SK-N-SH (cell line): ENCODE results near the gene BAK1. TPM values are rescaled to one million over a fixed set of nuclear protein-coding genes. Genes with fewer than 3 reads are reported as not detected.
A peak's percentile ranks its signal among the peaks of the same experiment; 100 is the strongest.

Source experiments
- CTCF ChIA-PET: fragments of 300-600, 350-600 bp; formaldehyde crosslinking; extraction: SDS; loops from one replicate; lab custom pipeline; 2021; lab: Yijun Ruan, JAX
- POLR2A ChIA-PET: fragments of 350-600 bp; sonication (Branson Sonifier 250); formaldehyde crosslinking; extraction: SDS; loops from one replicate; lab custom pipeline; 2020; ENCODE audit warnings: antibody characterized with exemption, inconsistent platforms; lab: Yijun Ruan, JAX
- DNase-seq: peaks from one replicate; pipeline ENCODE4 v3.0.0; 2012
- H2AFZ ChIP-seq: fragments of 200-600 bp; sonication (generic); 2 replicates; pipeline ENCODE4 v1.8.1; 2016; ENCODE audit warnings: antibody characterized with exemption, mild to moderate bottlenecking, low read depth
- H3F3A ChIP-seq: fragments of 200-600 bp; sonication (generic); replicated peaks from 2 replicates; pipeline ENCODE3; 2016; ENCODE audit warnings: antibody characterized with exemption, mild to moderate bottlenecking; ENCODE audit not compliant: insufficient read depth
- H3K27ac ChIP-seq, 2 experiments: fragments of 200-500 bp in 1 of 2; fragments of 200-600 bp in 1 of 2; sonication (Bioruptor generic) in 1 of 2; sonication (generic), shearing (Covaris generic) in 1 of 2; 2 replicates each; pipeline versions ENCODE4 v1.5.1 to v1.6.1; 2014 to 2016; ENCODE audit warnings: low read depth in 2 of 2, inconsistent platforms in 1 of 2, low read length in 1 of 2, mild to moderate bottlenecking in 1 of 2, mixed read lengths in 1 of 2
- H3K27me3 ChIP-seq: fragments of 200-600 bp; sonication (generic), shearing (Covaris generic); 2 replicates; pipeline ENCODE4 v1.6.1; 2016; ENCODE audit warnings: mixed run types; ENCODE audit not compliant: insufficient read depth
- H3K36me3 ChIP-seq, 2 experiments: fragments of 200-500 bp in 1 of 2; fragments of 200-600 bp in 1 of 2; sonication (Bioruptor generic) in 1 of 2; sonication (generic) in 1 of 2; replicated peaks in 1 of 2; 2 replicates each; pipeline versions ENCODE3 to v1.5.1; 2014 to 2016; ENCODE audit warnings: low read length in 1 of 2, mild to moderate bottlenecking in 1 of 2; ENCODE audit not compliant: insufficient read depth in 2 of 2, control insufficient read depth in 1 of 2
- H3K4me1 ChIP-seq, 2 experiments: fragments of 200-500 bp in 1 of 2; fragments of 200-600 bp in 1 of 2; sonication (Bioruptor generic) in 1 of 2; sonication (generic), shearing (Covaris generic) in 1 of 2; 2 replicates each; pipeline versions ENCODE4 v1.5.1 to v1.6.1; 2014 to 2016; ENCODE audit warnings: low read depth in 1 of 2, low read length in 1 of 2, mixed run types in 1 of 2; ENCODE audit not compliant: insufficient read depth in 2 of 2, control insufficient read depth in 1 of 2
- H3K4me2 ChIP-seq: fragments of 200-600 bp; sonication (generic), shearing (Covaris generic); 2 replicates; pipeline ENCODE4 v1.6.1; 2017; ENCODE audit warnings: mixed run types
- H3K4me3 ChIP-seq, 2 experiments: fragments of 200-500 bp in 1 of 2; fragments of 200-600 bp in 1 of 2; sonication (Bioruptor generic) in 1 of 2; sonication (generic), shearing (Covaris generic) in 1 of 2; 2 replicates each; pipeline versions ENCODE4 v1.5.1 to v1.8.1; 2014 to 2016; ENCODE audit warnings: low read depth in 2 of 2, inconsistent platforms in 1 of 2, low read length in 1 of 2, mild to moderate bottlenecking in 1 of 2, mixed read lengths in 1 of 2, moderate library complexity in 1 of 2
- H3K79me2 ChIP-seq: fragments of 200-600 bp; sonication (generic); 2 replicates; pipeline ENCODE4 v1.8.1; 2017; ENCODE audit warnings: mild to moderate bottlenecking; ENCODE audit not compliant: insufficient read depth
- H3K9ac ChIP-seq: fragments of 200-600 bp; sonication (generic); 2 replicates; pipeline ENCODE4 v1.6.1; 2017; ENCODE audit warnings: mixed run types
- H3K9me2 ChIP-seq: fragments of 200-600 bp; sonication (generic); 2 replicates; pipeline ENCODE4 v1.6.1; 2017; ENCODE audit warnings: mixed run types
- H3K9me3 ChIP-seq: fragments of 200-600 bp; sonication (generic); 2 replicates; pipeline ENCODE4 v1.6.1; 2017; ENCODE audit warnings: mixed run types, mild to moderate bottlenecking, moderate library complexity
- H4K20me1 ChIP-seq: fragments of 200-600 bp; sonication (generic); 2 replicates; pipeline ENCODE4 v1.6.1; 2017; ENCODE audit warnings: mild to moderate bottlenecking, mixed run types; ENCODE audit not compliant: insufficient read depth
- CTCF ChIP-seq: fragments of 200-600 bp; sonication (generic); IDR thresholded peaks from 2 replicates; pipeline ENCODE4 v1.6.1; 2017; ENCODE audit warnings: antibody characterized with exemption, mild to moderate bottlenecking, moderate library complexity
- EZH2phosphoT487 ChIP-seq: fragments of 200-600 bp; sonication (generic); IDR thresholded peaks from 2 replicates; pipeline ENCODE4 v1.6.1; 2017; ENCODE audit warnings: low read depth, mixed run types, mild to moderate bottlenecking, antibody characterized with exemption, moderate library complexity, borderline replicate concordance
- FOSL2 ChIP-seq: IDR thresholded peaks from 2 replicates; pipeline ENCODE4 v1.4.0; 2012; ENCODE audit warnings: low read depth, mild to moderate bottlenecking, moderate library complexity, borderline replicate concordance
- FOXJ3 ChIP-seq: sonication (generic); formaldehyde crosslinking; IDR thresholded peaks from 2 replicates; pipeline ENCODE4 v1.5.1; 2020; ENCODE audit warnings: mild to moderate bottlenecking, missing genetic modification reagents
- FOXM1 ChIP-seq: IDR thresholded peaks from 2 replicates; pipeline ENCODE4 v1.4.0; 2012; ENCODE audit warnings: low read depth, mild to moderate bottlenecking
- GABPA ChIP-seq: IDR thresholded peaks from 2 replicates; pipeline ENCODE4 v1.4.0; 2012; ENCODE audit warnings: low read depth, mild to moderate bottlenecking
- IRF3 ChIP-seq: fragments of 150-350 bp; IDR thresholded peaks from 2 replicates; pipeline ENCODE4 v1.6.1; 2016; ENCODE audit warnings: mild to moderate bottlenecking, low read depth, low read length
- JUND ChIP-seq: IDR thresholded peaks from 2 replicates; pipeline ENCODE4 v1.4.0; 2012
- MXI1 ChIP-seq: IDR thresholded peaks from 2 replicates; pipeline ENCODE4 v1.6.1; 2012; ENCODE audit warnings: mild to moderate bottlenecking, low read depth, low read length, improper control_type of control experiment
- NRF1 ChIP-seq: IDR thresholded peaks from 2 replicates; pipeline ENCODE4 v1.6.1; 2012; ENCODE audit warnings: low read depth, mild to moderate bottlenecking, low read length
- PBX3 ChIP-seq: IDR thresholded peaks from 2 replicates; pipeline ENCODE4; 2012
- RAD21 ChIP-seq: IDR thresholded peaks from 2 replicates; pipeline ENCODE4 v1.6.1; 2012; ENCODE audit warnings: mild to moderate bottlenecking, low read length
- RCOR1 ChIP-seq: fragments of 150-350 bp; IDR thresholded peaks from 2 replicates; pipeline ENCODE4 v1.6.1; 2017; ENCODE audit warnings: antibody characterized with exemption, low read length
- RFX5 ChIP-seq: IDR thresholded peaks from 2 replicates; pipeline ENCODE4 v1.6.1; 2012; ENCODE audit warnings: mild to moderate bottlenecking, improper control_type of control experiment, low read length
- TCF12 ChIP-seq: IDR thresholded peaks from 2 replicates; pipeline ENCODE4 v1.4.0; 2012
- TEAD4 ChIP-seq: IDR thresholded peaks from 2 replicates; pipeline ENCODE4 v1.4.0; 2012; ENCODE audit warnings: mild to moderate bottlenecking, borderline replicate concordance; ENCODE audit not compliant: insufficient read depth
- USF1 ChIP-seq: IDR thresholded peaks from 2 replicates; pipeline ENCODE4 v1.4.0; 2012; ENCODE audit warnings: low read depth, borderline replicate concordance
- USF2 ChIP-seq: fragments of 150-350 bp; IDR thresholded peaks from 2 replicates; pipeline ENCODE4 v1.6.1; 2017; ENCODE audit warnings: antibody characterized with exemption, low read length, low read depth, borderline replicate concordance
- YY1 ChIP-seq: IDR thresholded peaks from 2 replicates; pipeline ENCODE4 v1.4.0; 2012; ENCODE audit warnings: low read depth, mild to moderate bottlenecking
- WGBS: methylation state at CpG from one replicate; pipeline ENCODE4 v1.1.6; 2017; ENCODE audit warnings: low lambda C conversion rate; 5-methylcytosine and 5-hydroxymethylcytosine counted together
- polyA plus RNA-seq, 3 experiments: library from polyadenylated mRNA; depleted of rRNA; stranded (reverse); fragments of >200 nt; gene quantifications; 2 replicates each; pipeline ENCODE4 v1.2.3, GENCODE V29; 2012

The BAK1 gene
- polyA plus RNA-seq, 1 of the 3 experiments (the other 2 are of a cell fraction): 15.4 TPM

GRCh38 chr6:33609019-33609418, 28.9 kb upstream of the BAK1 start:
- ChIA-PET POLR2A (no interaction called here), CTCF (interaction anchor here (1.0 to 4.1 kb wide), 7 partner anchors 9 to 102 kb away, joined by 3 to 31 read pairs (median 14); partner anchors contain the start of genes ITPR3 and UQCC2)
- Histone ChIP-seq H3K9me2 (no peaks in the 10 kb centered on the region), H4K20me1 (no peaks in the 10 kb centered on the region), H3K4me1 (peaks cover 9 to 50% of the 10 kb centered on the region in 2 experiments; a peak in 2 of 4 replicates), H3K9ac (no peak overlapping the region), H3F3A (no peaks in the 10 kb centered on the region), H2AFZ (no peak overlapping the region), H3K4me3 (no peak overlapping the region), H3K27ac (peak overlapping the region in 1 of 2 experiments; percentile 90; a peak in 1 of 4 replicates), H3K79me2 (no peaks in the 10 kb centered on the region), H3K9me3 (no peaks in the 10 kb centered on the region), H3K4me2 (no peak overlapping the region), H3K27me3 (no peaks in the 10 kb centered on the region), H3K36me3 (no peaks in the 10 kb centered on the region)
- no peak for DNase-seq
- 69% methylated on average over 2 of the region's 3 CpGs for WGBS
- TF ChIP-seq USF1 (no peak), TCF12 (no peak), FOXM1 (no peak), GABPA (no peak), YY1 (no peak), EZH2phosphoT487 (no peak), FOSL2 (no peak), RAD21 (no peak), RFX5 (no peak), CTCF (no peak), RCOR1 (no peak), FOXJ3 (no peak), IRF3 (no peak)

GRCh38 chr6:33607784-33608161, 27.7 kb upstream of the BAK1 start:
- DNase-seq: peak; percentile 43
- Histone ChIP-seq H4K20me1 (no peaks in the 10 kb centered on the region), H3K4me3 (no peak overlapping the region), H3K27ac (peak overlapping the region in 1 of 2 experiments; percentile 77; a peak in 1 of 4 replicates), H3K27me3 (no peaks in the 10 kb centered on the region), H3K9me3 (no peaks in the 10 kb centered on the region), H2AFZ (no peak overlapping the region), H3F3A (no peaks in the 10 kb centered on the region), H3K4me1 (peaks cover 9 to 50% of the 10 kb centered on the region in 2 experiments; a peak in 2 of 4 replicates), H3K79me2 (no peaks in the 10 kb centered on the region), H3K4me2 (no peak overlapping the region), H3K9me2 (no peaks in the 10 kb centered on the region), H3K36me3 (no peaks in the 10 kb centered on the region), H3K9ac (no peak overlapping the region)
- POLR2A ChIA-PET: interaction anchor here (0.9 to 1.9 kb wide), 6 partner anchors 13 to 104 kb away, joined by 3 to 11 read pairs (median 4); partner anchors contain the start of genes BAK1, ITPR3 and UQCC2
- TF ChIP-seq JUND (no peak), GABPA (no peak), RAD21 (peak; percentile 26), TEAD4 (no peak), PBX3 (no peak), RCOR1 (0 out of 2 replicates have a peak, but pooled peaks have one; percentile 82), USF2 (no peak), YY1 (no peak), NRF1 (no peak), MXI1 (no peak), USF1 (no peak)
- CTCF ChIA-PET: interaction anchor here (0.9 to 4.1 kb wide), 16 partner anchors 10 to 103 kb away, joined by 3 to 31 read pairs (median 6); partner anchors contain the start of genes ITPR3 and UQCC2
- WGBS: 75% methylated on average over 5 of the region's 5 CpGs
